K562 (cell line): Measurements from ENCODE around the gene SMARCA4. TPM values are rescaled to one million over a fixed set of nuclear protein-coding genes. Genes with fewer than 3 reads are reported as not detected.

ENCODE experiments used
- ASH1L ChIP-seq: fragments of 450-650 bp; IDR thresholded peaks from 2 replicates; pipeline ENCODE4 v1.6.1; 2018; ENCODE audit warnings: borderline replicate concordance, mild to moderate bottlenecking, low read depth; ENCODE audit not compliant: partially characterized antibody
- BHLHE40 ChIP-seq: IDR thresholded peaks from 2 replicates; pipeline ENCODE4 v1.6.1; 2011; ENCODE audit warnings: low read length, improper control_type of control experiment
- FUS ChIP-seq: fragments of 200-400 bp; formaldehyde crosslinking; optimal IDR thresholded peaks from 2 replicates; pipeline ENCODE3; 2017; ENCODE audit warnings: low read depth, low read length
- GATAD2A ChIP-seq: fragments of 450-650 bp; IDR thresholded peaks from 2 replicates; pipeline ENCODE4 v1.6.1; 2017
- GTF2B ChIP-seq: IDR thresholded peaks from 2 replicates; pipeline ENCODE4 v1.6.1; 2011; ENCODE audit not compliant: insufficient read length; ENCODE audit errors: extremely low read depth
- KAT7 ChIP-seq: sonication (generic); formaldehyde crosslinking; IDR thresholded peaks from 2 replicates; pipeline ENCODE4 v1.8.0; 2022; ENCODE audit warnings: missing genetic modification reagents, mild to moderate bottlenecking, borderline replicate concordance
- MITF ChIP-seq: IDR thresholded peaks from 2 replicates; pipeline ENCODE4 v1.6.1; 2014; ENCODE audit warnings: antibody characterized with exemption
- PTBP1 ChIP-seq: fragments of 200-400 bp; formaldehyde crosslinking; IDR thresholded peaks from 2 replicates; pipeline ENCODE4 v1.6.1; 2017; ENCODE audit warnings: low read depth, low read length
- RBM17 ChIP-seq: fragments of 200-400 bp; formaldehyde crosslinking; IDR thresholded peaks from 2 replicates; pipeline ENCODE4 v1.6.1; 2017; ENCODE audit warnings: low read depth, mild to moderate bottlenecking, low read length, borderline replicate concordance
- RFX5 ChIP-seq: IDR thresholded peaks from 2 replicates; pipeline ENCODE4 v1.6.1; 2011; ENCODE audit warnings: low read depth, mild to moderate bottlenecking, improper control_type of control experiment, low read length
- TCF15 ChIP-seq: fragments of 250-450 bp; sonication (Bioruptor Pico); IDR thresholded peaks from 2 replicates; pipeline ENCODE4 v1.8.0; 2022; ENCODE audit warnings: moderate library complexity, mild to moderate bottlenecking, inconsistent platforms
- ZBTB26 ChIP-seq: fragments of 450-650 bp; formaldehyde crosslinking; IDR thresholded peaks from 2 replicates; pipeline ENCODE4 v1.4.0; 2022; ENCODE audit warnings: missing genetic modification characterization
- ZBTB49 ChIP-seq: sonication (generic); formaldehyde crosslinking; IDR thresholded peaks from 2 replicates; pipeline ENCODE4 v1.8.0; 2022; ENCODE audit warnings: missing genetic modification reagents, mild to moderate bottlenecking, borderline replicate concordance
- ZBTB9 ChIP-seq: fragments of 450-650 bp; formaldehyde crosslinking; IDR thresholded peaks from 2 replicates; pipeline ENCODE4 v1.4.0; 2020; ENCODE audit warnings: mild to moderate bottlenecking, moderate library complexity
- ZNF695 ChIP-seq: fragments of 450-650 bp; formaldehyde crosslinking; IDR thresholded peaks from 2 replicates; pipeline ENCODE4 v1.4.0; 2020; ENCODE audit warnings: mild to moderate bottlenecking, moderate library complexity
- polyA plus RNA-seq, 8 experiments: library from polyadenylated mRNA; depleted of rRNA in 4 of 8; stranded (reverse) in 5 of 8; unstranded in 3 of 8; fragments of >200 nt; fragmentation: Nextera tagmentation in 2 of 8; fragmentation: Illumina TruSeq in 1 of 8; extraction: Ambion mirVana in 2 of 8; extraction: Trizol in 1 of 8; gene quantifications; 2 replicates each; pipeline versions ENCODE4 v1.2.1 to v1.2.3, GENCODE V29; 2011 to 2014; ENCODE audit warnings: inconsistent platforms in 1 of 8, missing spikeins in 1 of 8
- total RNA-seq, 7 experiments: library from RNA; depleted of rRNA in 6 of 7; stranded (reverse); fragments of >200 nt in 6 of 7; fragmentation: Illumina TruSeq in 2 of 7; extraction: Trizol in 2 of 7; gene quantifications; 2 replicates each; pipeline versions ENCODE4 v1.2.1 to v1.2.3, GENCODE V29; 2011 to 2021; ENCODE audit warnings: low replicate concordance in 1 of 7
- TF ChIP-seq, protein P1 (sequence below): fragments of 250-450 bp; sonication (Bioruptor Pico); IDR thresholded peaks from 2 replicates; pipeline ENCODE4 v1.5.0; 2021; ENCODE audit warnings: mild to moderate bottlenecking, borderline replicate concordance

SMARCA4 gene
- total and polyA plus RNA-seq, 9 of the 15 experiments (the other 6 are each of a cell fraction or from before 2014, with no cell fraction given) = 19.3 to 207 (median 52.1) TPM

- TF ChIP-seq ZBTB9 (CRISPR knock-in tag) = 0 out of 2 replicates have a peak, but pooled peaks have one; percentile 27
- TF ChIP-seq KAT7 (CRISPR knock-in tag) = no peak
- no peak for TF ChIP-seq GTF2B
- no peak for TF ChIP-seq RBM17
- TF ChIP-seq MITF = no peak
- TF ChIP-seq RFX5 = 0 out of 2 replicates have a peak, but pooled peaks have one; percentile 14
- TF ChIP-seq TCF15 (CRISPR knock-in tag) = no peak
- no peak for TF ChIP-seq ZNF695 (CRISPR knock-in tag)
- peak; percentile 39 for TF ChIP-seq FUS
- TF ChIP-seq ZBTB26 = peak; percentile 10; the same call in 1 of the 2 replicates
- TF ChIP-seq ASH1L = no peak
- peak; percentile 19; the same call in 1 of the 2 replicates for TF ChIP-seq BHLHE40
- no peak for TF ChIP-seq ZBTB49
- TF ChIP-seq, protein P1, sequence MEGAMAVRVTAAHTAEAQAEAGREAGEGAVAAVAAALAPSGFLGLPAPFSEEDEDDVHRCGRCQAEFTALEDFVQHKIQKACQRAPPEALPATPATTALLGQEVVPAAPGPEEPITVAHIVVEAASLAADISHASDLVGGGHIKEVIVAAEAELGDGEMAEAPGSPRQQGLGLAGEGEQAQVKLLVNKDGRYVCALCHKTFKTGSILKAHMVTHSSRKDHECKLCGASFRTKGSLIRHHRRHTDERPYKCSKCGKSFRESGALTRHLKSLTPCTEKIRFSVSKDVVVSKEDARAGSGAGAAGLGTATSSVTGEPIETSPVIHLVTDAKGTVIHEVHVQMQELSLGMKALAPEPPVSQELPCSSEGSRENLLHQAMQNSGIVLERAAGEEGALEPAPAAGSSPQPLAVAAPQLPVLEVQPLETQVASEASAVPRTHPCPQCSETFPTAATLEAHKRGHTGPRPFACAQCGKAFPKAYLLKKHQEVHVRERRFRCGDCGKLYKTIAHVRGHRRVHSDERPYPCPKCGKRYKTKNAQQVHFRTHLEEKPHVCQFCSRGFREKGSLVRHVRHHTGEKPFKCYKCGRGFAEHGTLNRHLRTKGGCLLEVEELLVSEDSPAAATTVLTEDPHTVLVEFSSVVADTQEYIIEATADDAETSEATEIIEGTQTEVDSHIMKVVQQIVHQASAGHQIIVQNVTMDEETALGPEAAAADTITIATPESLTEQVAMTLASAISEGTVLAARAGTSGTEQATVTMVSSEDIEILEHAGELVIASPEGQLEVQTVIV (CRISPR knock-in tag) = no peak
- no peak for TF ChIP-seq GATAD2A
- TF ChIP-seq PTBP1 = no peak
Observed at GRCh38 chr19:10928563-10929401, 32.0 kb upstream of the SMARCA4 start, which contains the start of the genes TIMM29 and YIPF2 (continued).
